ENCODE results near the gene FOXJ3.

The FOXJ3 gene

GRCh38 chr1:42183210-42183956, 151.7 kb downstream of the FOXJ3 start:
- TF ChIP-seq CTCF (IDR thresholded peaks at IDR 0.05) = no peak
- no peak overlapping the region for H3K27ac ChIP-seq
- H3K4me3 ChIP-seq = no peak overlapping the region
- DNase-seq (ENCODE audit: low spot score) = no peak

- TF ChIP-seq CTCF (IDR thresholded peaks at IDR 0.05) = no peak
- Histone ChIP-seq H3K4me3 (no peak overlapping the region), H3K27ac (no peak overlapping the region)
- no peak for DNase-seq (ENCODE audit: low spot score)
These were observed 153.3 kb downstream of the FOXJ3 start for GRCh38 chr1:42181687-42182086.

GRCh38 chr1:42179900-42180329, 155.1 kb downstream of the FOXJ3 start:
- Histone ChIP-seq H3K27ac (peak overlapping the region in 1 of 2 donors; percentile 46), H3K4me3 (no peak overlapping the region)
- no peak for TF ChIP-seq CTCF (IDR thresholded peaks at IDR 0.05)
- no peak for DNase-seq (ENCODE audit: low spot score)

- Histone ChIP-seq H3K27ac (peak overlapping the region in 1 of 2 donors; percentile 46), H3K4me3 (peak overlapping the region; percentile 4)
- TF ChIP-seq CTCF (IDR thresholded peaks at IDR 0.05) = no peak
- DNase-seq (ENCODE audit: low spot score) = no peak
These were observed 155.8 kb downstream of the FOXJ3 start for GRCh38 chr1:42179275-42179674.

GRCh38 chr1:42178249-42178648, 156.8 kb downstream of the FOXJ3 start:
- no peak for DNase-seq (ENCODE audit: low spot score)
- no peak overlapping the region for H3K27ac ChIP-seq
- no peak for TF ChIP-seq CTCF (IDR thresholded peaks at IDR 0.05)

GRCh38 chr1:42177541-42177981, 157.5 kb downstream of the FOXJ3 start:
- no peak for TF ChIP-seq CTCF (IDR thresholded peaks at IDR 0.05)
- no peak overlapping the region for H3K4me3 ChIP-seq
- no peak overlapping the region for H3K27ac ChIP-seq
- no peak for DNase-seq (ENCODE audit: low spot score)

More at GRCh38 chr1:42178249-42178648, 156.8 kb downstream of the FOXJ3 start:
- H3K4me3 ChIP-seq = no peak overlapping the region

- TF ChIP-seq CTCF (IDR thresholded peaks at IDR 0.05) = peak; percentile 30
- no peak overlapping the region for H3K4me3 ChIP-seq
- H3K27ac ChIP-seq = no peak overlapping the region
- DNase-seq (ENCODE audit: low spot score) = no peak
These were observed 158.0 kb downstream of the FOXJ3 start for GRCh38 chr1:42176902-42177519.

All from coronary artery (tissue), 2 donors.